ENCODE results near the gene CCNJ. TPM values are rescaled to one million over a fixed set of nuclear protein-coding genes. Genes with fewer than 3 reads are reported as not detected.

The CCNJ gene
- total and polyA plus RNA-seq, 9 of the 15 experiments (the other 6 are each of a cell fraction or from before 2014, with no cell fraction given), result 0.69 to 15.7 (median 9.2) TPM

- TF ChIP-seq ZNF639 (CRISPR knock-in tag; conservative IDR thresholded peaks at IDR 0.05 in 1 of 2, IDR thresholded peaks at IDR 0.05 in 1 of 2) (no peak; a peak in 1 of 4 replicates), ARID3A (IDR thresholded peaks at IDR 0.05; ENCODE audit: borderline replicate concordance, low read depth, low read length) (no peak), SMARCE1 (IDR thresholded peaks at IDR 0.05) (no peak), ZNF449 (CRISPR knock-in tag; IDR thresholded peaks at IDR 0.05) (no peak), TEAD4 (IDR thresholded peaks at IDR 0.05; ENCODE audit: low read length) (no peak), TEAD4 (CRISPR knock-in tag; IDR thresholded peaks at IDR 0.05; ENCODE audit: borderline replicate concordance) (no peak), PML (IDR thresholded peaks at IDR 0.05; ENCODE audit: low read length) (0 out of 2 replicates have a peak, but pooled peaks have one; percentile 44), SMARCA5 (IDR thresholded peaks at IDR 0.05) (no peak), ZNF224 (CRISPR knock-in tag; IDR thresholded peaks at IDR 0.05) (no peak), ZNF778 (CRISPR knock-in tag; IDR thresholded peaks at IDR 0.05) (no peak), ZNF445 (CRISPR knock-in tag; IDR thresholded peaks at IDR 0.05; ENCODE audit: low read depth) (no peak), THRAP3 (IDR thresholded peaks at IDR 0.05; ENCODE audit: borderline replicate concordance) (no peak), E2F5 (CRISPR knock-in tag; IDR thresholded peaks at IDR 0.05) (0 out of 2 replicates have a peak, but pooled peaks have one; percentile 59), CBFA2T3 (IDR thresholded peaks at IDR 0.05) (no peak), MITF (IDR thresholded peaks at IDR 0.05) (no peak), FOXP4 (CRISPR knock-in tag; IDR thresholded peaks at IDR 0.05; ENCODE audit: borderline replicate concordance) (no peak), L3MBTL2 (IDR thresholded peaks at IDR 0.05) (peak; percentile 99), ZNF311 (CRISPR knock-in tag; IDR thresholded peaks at IDR 0.05) (no peak), CHD2 (IDR thresholded peaks at IDR 0.05; ENCODE audit: low read depth, low read length) (peak; percentile 97)
Observed at GRCh38 chr10:96043033-96043892, at the start of gene CCNJ (continued).

Measured in K562 (cell line).